Activated CD4-positive, alpha-beta T cell treated with anti-CD3 and anti-CD28 coated beads for 48 hours (primary cell): ENCODE data around the gene SGF29.
"Not testable (repeated sequence)": the region's sequence is repeated elsewhere in the genome, so short reads cannot be mapped to it uniquely, and the experiment has no call there.

Experiments used
- DNase-seq: peaks from one replicate; pipeline ENCODE4 v3.0.0-alpha.2; 2020

Gene SGF29

GRCh38 chr16:28597692-28598261 is 44.1 kb downstream of the SGF29 start:
- no peak for DNase-seq

DNA sequence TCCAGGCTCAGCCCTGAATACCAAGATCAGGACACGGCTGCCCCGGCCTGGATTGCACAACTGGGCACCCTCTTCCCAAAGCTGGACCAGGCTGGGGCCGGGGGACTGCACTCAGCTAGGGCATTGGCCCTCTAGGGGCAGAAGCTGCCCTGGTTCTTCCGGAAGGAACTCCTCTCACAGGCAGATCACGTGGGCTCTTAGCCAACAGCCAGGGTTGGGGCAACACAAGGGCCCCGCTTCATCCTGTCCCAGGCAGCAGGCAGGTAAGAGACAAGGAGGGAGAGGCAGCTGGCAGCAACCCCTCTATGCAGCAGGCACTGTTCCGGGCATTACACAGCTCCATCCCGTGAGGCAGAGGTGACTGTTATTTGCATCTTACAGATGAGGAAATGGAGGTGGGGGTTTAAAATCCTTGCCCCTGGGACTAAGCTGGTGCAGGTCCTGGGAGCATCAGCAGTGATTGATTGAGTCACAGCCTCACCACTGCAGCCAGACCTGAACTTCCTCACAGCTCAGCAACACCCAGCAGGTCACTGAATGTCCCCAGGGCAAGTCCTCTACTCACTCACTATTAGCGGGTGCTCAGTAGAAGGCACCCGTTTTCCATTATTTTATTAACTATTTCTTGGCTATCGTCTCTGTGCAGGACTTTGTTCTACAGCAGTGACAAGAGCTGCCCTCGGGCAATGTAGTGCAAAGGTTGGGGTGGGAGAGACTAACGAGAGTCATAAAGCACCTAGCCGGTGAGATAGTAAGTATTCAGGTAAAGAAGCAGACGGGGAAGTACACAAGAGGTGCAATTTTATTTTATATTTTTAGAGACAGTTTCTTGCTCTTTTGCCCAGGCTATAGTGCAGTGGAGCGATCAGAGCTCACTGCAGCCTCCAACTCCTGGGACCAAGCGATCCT is 45.9 kb downstream of the SGF29 start:
- not testable (repeated sequence) for DNase-seq

GRCh38 chr16:28600965-28601364 is 47.2 kb downstream of the SGF29 start:
- DNase-seq = not testable (repeated sequence)

GRCh38 chr16:28601589-28601988 is 47.9 kb downstream of the SGF29 start:
- not testable (repeated sequence) for DNase-seq

DNA sequence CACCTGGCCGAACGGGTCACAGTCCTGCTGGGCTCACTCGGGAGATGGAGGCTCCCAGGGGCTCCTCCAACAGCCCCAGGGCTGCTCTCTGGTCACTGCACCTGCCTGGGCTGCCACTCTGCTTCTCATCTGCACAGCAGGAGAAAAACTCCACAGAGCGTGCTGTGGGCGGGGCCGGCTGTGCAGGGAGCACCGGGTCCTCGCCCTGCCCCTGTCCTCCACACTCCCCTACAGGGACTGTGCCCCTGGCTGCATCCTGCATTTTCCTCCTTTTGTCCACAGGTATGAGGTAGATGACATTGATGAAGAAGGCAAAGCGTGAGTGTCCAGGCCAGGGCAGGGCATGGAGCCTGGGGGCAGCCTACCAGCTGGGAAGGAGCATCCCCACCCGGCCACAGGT is 48.3 kb downstream of the SGF29 start:
- not testable (repeated sequence) for DNase-seq

GRCh38 chr16:28602529-28602928 is 48.8 kb downstream of the SGF29 start:
- no peak for DNase-seq

- no peak for DNase-seq
These were observed 49.9 kb downstream of the SGF29 start for GRCh38 chr16:28603381-28604185.

DNA sequence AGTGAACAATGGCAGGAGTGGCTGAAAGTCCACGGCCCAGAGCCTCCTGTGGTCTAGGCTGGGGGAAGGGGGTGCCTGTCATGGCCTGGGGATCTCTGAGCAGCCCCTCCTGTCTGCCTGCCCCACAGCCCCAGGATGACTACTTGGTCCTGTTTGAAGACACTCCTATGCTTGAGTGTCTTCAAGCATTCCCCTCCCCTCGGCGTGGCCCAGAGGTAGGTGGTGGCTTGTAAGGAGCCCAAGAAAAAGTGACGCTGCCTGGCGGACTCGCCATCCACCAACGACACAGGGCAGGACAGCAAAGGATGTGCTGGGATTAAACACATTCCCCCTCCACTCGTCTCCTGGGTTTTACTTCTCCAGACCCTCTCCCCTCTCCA is 50.5 kb downstream of the SGF29 start:
- no peak for DNase-seq

DNA sequence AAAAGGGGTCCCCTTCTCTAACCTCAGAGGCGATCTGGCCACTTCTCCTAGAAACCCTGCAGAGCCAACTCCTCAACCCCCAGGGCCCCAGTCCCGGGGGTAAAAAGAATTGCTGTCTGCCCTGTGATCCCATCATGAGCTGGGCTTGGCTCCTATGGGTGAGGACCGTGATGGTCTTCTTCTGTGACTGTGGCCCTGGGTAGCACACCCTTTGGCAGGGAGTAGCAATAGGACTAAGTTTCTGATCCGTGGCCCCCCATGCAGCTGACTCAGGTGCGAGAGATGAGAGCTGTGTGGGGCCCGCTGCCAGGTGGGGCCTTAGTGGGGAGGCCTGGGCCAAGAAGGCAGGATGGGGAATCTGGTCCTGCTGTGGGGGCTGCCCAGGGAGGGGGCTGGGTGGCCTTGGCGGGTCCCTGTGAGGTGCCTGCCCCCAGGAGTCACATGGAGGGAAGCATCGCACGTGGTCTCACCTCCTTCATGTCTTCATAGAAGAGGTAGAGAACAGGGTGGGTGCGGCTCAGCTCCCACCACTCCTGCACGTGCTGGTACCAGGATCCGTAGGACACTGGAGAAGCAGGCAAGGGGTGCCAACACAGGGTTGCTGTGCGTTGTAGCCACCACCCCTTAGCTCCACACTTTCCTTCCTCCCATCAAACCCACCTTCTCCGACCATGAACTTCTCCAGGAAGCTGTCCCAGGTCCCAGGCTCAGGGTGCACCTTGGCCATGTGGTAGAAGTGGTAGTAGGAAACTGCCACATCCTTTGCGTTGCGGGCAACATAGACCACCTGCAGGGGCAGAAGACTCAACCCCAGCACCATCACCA is 52.8 kb downstream of the SGF29 start:
- DNase-seq = no peak

- DNase-seq = no peak
These were observed 53.5 kb downstream of the SGF29 start for GRCh38 chr16:28607116-28607623.

DNA sequence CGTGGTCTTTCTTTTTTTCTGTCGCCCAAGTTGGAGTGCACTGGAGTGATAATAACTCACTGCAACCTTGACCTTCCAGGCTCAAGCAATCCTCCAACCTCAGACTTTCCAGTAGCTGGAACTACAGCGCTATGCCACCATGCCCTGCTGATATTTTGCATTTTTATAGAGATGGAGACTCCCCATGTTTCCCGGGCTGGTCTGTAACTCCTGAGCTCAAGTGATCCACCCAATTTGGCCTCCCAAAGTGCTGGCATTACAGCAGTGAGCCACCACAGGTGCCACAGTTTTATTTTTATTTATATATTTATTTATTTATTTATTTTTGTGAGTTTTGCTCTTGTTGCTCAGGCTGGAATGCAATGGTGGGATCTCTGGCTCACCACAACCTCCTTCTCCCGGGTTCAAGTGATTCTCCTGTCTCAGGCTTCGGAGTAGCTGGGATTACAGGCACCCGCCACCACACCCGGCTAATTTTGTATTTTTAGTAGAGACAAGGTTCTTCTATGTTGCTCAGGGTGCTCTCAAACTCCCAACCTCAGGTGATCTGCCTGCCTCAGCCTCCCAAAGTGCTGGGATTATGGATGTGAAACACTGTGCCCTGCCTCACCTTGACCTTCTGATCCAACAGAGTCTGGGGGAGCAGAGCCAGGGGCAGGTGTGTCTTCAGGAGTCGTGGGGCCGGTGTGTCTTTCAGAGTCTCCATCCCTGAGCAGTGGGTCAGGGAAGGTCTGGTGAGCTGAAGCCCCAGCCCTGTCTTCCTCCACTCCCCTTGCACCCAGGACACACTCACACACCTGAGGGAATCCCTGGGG is 54.2 kb downstream of the SGF29 start:
- DNase-seq = not testable (repeated sequence)

GRCh38 chr16:28608496-28608808 is 54.7 kb downstream of the SGF29 start:
- not testable (repeated sequence) for DNase-seq

DNA sequence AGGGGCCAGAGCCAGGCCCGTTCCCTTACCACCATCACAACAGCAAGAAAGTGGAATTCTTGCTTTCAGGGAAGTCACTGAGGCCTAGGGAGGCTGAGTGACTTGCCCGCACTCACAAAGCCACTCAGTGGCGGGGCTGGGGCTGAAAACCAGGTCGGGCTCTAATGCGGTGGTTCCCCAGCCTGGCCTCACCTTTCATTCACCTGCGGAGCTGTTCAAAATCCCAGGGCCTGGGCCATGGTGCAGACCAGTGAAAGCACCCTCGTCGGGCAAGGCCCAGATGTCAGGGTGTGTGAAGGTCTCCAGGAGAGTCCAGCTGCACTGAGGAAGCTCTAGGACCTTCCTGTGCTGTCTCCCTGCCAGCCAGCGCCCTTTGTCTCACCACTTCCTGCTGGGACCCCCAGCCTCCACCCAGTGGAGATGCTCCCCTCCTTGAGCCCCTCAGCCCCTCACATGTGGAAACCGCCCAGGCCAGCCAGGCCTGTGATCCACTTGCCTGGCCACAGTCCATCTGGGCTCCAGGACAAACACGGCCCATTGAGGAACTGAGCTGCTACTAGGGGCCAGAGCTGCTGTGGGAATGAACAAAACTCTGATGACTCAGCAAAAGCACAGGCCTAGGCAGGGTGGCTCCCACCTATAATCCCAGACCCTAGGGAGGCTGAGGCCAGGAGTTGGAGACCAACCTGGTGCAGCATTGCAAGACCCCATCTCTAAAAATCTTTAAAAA is 55.3 kb downstream of the SGF29 start:
- DNase-seq = not testable (repeated sequence)

DNA sequence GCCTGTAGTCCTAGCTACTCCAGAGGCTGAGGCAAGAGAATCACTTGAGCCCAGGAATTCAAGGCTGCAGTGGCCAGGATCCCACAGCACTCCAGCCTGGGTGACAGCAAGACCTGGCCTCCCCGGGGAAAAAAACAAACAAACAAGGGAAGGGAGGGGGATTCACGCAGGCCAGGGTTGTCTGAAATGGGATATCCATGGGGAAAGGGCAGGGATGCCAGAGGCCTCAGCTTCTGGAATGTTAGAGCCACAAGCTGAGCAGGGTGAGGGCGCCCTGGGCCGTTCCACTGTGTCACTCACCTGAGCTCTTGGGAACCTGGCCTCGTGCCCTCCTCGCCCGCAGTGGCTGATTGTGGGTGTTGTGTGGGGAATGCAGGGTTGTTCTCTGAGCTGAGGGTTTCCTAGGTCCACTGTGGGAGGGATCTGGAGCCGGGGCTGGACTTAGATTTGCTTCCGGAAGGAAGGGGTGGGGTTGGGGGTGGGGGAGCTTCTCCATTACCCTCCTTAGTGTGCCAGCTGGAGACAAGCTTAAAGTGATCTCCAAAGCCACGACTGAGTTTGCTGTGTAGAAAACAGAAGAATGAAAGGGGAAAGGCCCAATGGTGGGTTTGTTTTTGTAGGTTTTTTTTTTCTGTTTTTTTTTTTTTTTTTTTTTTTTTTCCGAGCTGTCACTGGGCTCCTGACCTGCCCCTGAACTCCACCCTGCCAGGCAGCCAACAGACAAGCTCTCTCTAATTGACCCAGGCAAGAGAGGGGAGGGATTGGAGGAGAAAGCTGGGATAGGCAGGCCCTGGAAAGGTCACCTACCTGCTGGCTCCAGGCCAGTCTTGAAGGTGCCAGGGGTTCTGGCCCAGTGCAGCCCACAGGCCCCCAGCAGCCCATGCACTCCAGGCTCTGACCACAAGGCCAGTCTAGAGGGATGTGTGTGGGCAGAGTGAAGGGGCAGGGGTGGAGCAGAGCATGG is 56.2 kb downstream of the SGF29 start, which contains the start of gene SULT1A1:
Gene SULT1A1 (minus strand): TSS at position 414 of the 964 bp plus-strand sequence. CDS start 1,189 bp downstream, outside the sequence.
- no peak for DNase-seq

GRCh38 chr16:28610595-28611191 is 57.0 kb downstream of the SGF29 start:
- no peak for DNase-seq

DNA sequence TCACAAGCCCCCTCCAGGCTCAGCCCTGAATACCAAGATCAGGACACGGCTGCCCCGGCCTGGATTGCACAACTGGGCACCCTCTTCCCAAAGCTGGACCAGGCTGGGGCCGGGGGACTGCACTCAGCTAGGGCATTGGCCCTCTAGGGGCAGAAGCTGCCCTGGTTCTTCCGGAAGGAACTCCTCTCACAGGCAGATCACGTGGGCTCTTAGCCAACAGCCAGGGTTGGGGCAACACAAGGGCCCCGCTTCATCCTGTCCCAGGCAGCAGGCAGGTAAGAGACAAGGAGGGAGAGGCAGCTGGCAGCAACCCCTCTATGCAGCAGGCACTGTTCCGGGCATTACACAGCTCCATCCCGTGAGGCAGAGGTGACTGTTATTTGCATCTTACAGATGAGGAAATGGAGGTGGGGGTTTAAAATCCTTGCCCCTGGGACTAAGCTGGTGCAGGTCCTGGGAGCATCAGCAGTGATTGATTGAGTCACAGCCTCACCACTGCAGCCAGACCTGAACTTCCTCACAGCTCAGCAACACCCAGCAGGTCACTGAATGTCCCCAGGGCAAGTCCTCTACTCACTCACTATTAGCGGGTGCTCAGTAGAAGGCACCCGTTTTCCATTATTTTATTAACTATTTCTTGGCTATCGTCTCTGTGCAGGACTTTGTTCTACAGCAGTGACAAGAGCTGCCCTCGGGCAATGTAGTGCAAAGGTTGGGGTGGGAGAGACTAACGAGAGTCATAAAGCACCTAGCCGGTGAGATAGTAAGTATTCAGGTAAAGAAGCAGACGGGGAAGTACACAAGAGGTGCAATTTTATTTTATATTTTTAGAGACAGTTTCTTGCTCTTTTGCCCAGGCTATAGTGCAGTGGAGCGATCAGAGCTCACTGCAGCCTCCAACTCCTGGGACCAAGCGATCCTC is 58.9 kb downstream of the SGF29 start:
- not testable (repeated sequence) for DNase-seq

- not testable (repeated sequence) for DNase-seq
These were observed 60.2 kb downstream of the SGF29 start for GRCh38 chr16:28613912-28614311.

GRCh38 chr16:28614561-28614960 is 60.8 kb downstream of the SGF29 start:
- DNase-seq = not testable (repeated sequence)
